T-helper 22 cell (primary cell): ENCODE data around the gene MCF2.

Experiments used
- DNase-seq: peaks from one replicate; pipeline ENCODE4 v3.0.0-alpha.2; 2020; ENCODE audit warnings: low read depth

MCF2 gene

GRCh38 chrX:139600105-139600504, 107.9 kb downstream of the MCF2 start:
- DNase-seq = no peak

GRCh38 chrX:139596068-139596467, 111.9 kb downstream of the MCF2 start:
- DNase-seq = no peak

GRCh38 chrX:139585613-139586012, 122.4 kb downstream of the MCF2 start:
- no peak for DNase-seq

GRCh38 chrX:139581068-139581467, 126.9 kb downstream of the MCF2 start:
- DNase-seq = no peak

GRCh38 chrX:139566981-139567380, 141.0 kb downstream of the MCF2 start:
- DNase-seq = no peak

- DNase-seq = no peak
Measured at GRCh38 chrX:139563251-139563650, 144.7 kb downstream of the MCF2 start.

GRCh38 chrX:139560221-139560620, 147.7 kb downstream of the MCF2 start:
- no peak for DNase-seq

- DNase-seq = no peak
Measured at GRCh38 chrX:139559383-139560042, 148.5 kb downstream of the MCF2 start.

GRCh38 chrX:139554991-139555675, 152.8 kb downstream of the MCF2 start:
- no peak for DNase-seq

- DNase-seq = no peak
Measured at GRCh38 chrX:139554376-139554775, 153.6 kb downstream of the MCF2 start.

GRCh38 chrX:139544591-139544990, 163.4 kb downstream of the MCF2 start:
- no peak for DNase-seq

GRCh38 chrX:139543920-139544319, 164.0 kb downstream of the MCF2 start:
- no peak for DNase-seq

GRCh38 chrX:139542652-139543051, 165.3 kb downstream of the MCF2 start:
- DNase-seq = no peak

- no peak for DNase-seq
Measured at GRCh38 chrX:139538907-139539790, 168.8 kb downstream of the MCF2 start.

- no peak for DNase-seq
Measured at GRCh38 chrX:139533444-139533843, 174.5 kb downstream of the MCF2 start.

GRCh38 chrX:139532834-139533233, 175.1 kb downstream of the MCF2 start:
- no peak for DNase-seq
